Kidney (tissue), 14 donors: ENCODE results near the gene RNASE4. TPM values are rescaled to one million over a fixed set of nuclear protein-coding genes. Genes with fewer than 3 reads are reported as not detected.

ENCODE experiments used
- DNase-seq, 5 donors: peaks; one replicate each; pipeline ENCODE4 v3.0.0-alpha.2; 2013 to 2020
- FAIRE-seq: peaks from 2 replicates; lab custom pipeline; 2012; peaks lifted over from hg19 to GRCh38; lab: Jason Lieb, UNC
- H3K27ac ChIP-seq, 2 donors: one replicate each; pipeline ENCODE4 v1.7.0; 2013; ENCODE audit warnings: low read depth in 2 of 2, low read length in 2 of 2, inconsistent platforms in 1 of 2
- H3K27me3 ChIP-seq: one replicate; pipeline ENCODE4 v1.7.1; 2013; ENCODE audit warnings: low read length, inconsistent platforms; ENCODE audit not compliant: control insufficient read depth, insufficient read depth
- H3K36me3 ChIP-seq, 3 donors: one replicate each; pipeline versions ENCODE4 v1.7.0 to v1.7.1; 2013; ENCODE audit warnings: low read length in 3 of 3, control low read depth in 1 of 3, inconsistent platforms in 1 of 3; ENCODE audit not compliant: insufficient read depth in 3 of 3, control insufficient read depth in 2 of 3
- H3K4me1 ChIP-seq, 3 donors: one replicate each; pipeline versions ENCODE4 v1.7.0 to v1.7.1; 2013; ENCODE audit warnings: low read length in 3 of 3, inconsistent platforms in 1 of 3, low read depth in 1 of 3; ENCODE audit not compliant: control insufficient read depth in 2 of 3, insufficient read depth in 2 of 3
- H3K4me3 ChIP-seq, 3 donors: one replicate each; pipeline versions ENCODE4 v1.7.0 to v1.8.1; 2013; ENCODE audit warnings: low read length in 3 of 3, control low read depth in 1 of 3, inconsistent platforms in 1 of 3
- H3K9ac ChIP-seq, 3 donors: one replicate each; pipeline versions ENCODE4 v1.7.0 to v1.7.1; 2013; ENCODE audit warnings: low read length in 3 of 3, control low read depth in 1 of 3, inconsistent platforms in 1 of 3
- H3K9me3 ChIP-seq, 3 donors: one replicate each; pipeline versions ENCODE4 v1.7.0 to v1.7.1; 2013; ENCODE audit warnings: low read length in 3 of 3, control low read depth in 1 of 3, inconsistent platforms in 1 of 3; ENCODE audit not compliant: control insufficient read depth in 2 of 3, insufficient read depth in 1 of 3
- CTCF ChIP-seq: IDR thresholded peaks from 3 replicates; pipeline ENCODE4 v1.5.1; 2012; ENCODE audit warnings: mild to moderate bottlenecking, moderate library complexity, borderline replicate concordance; ENCODE audit not compliant: insufficient read depth; ENCODE audit errors: extremely low read depth
- intact Hi-C: fragments of 100-400 bp; cut with DNase I; formaldehyde crosslinking; loops from one replicate; pipeline ENCODE4 v1.11.1; 2022
- polyA plus RNA-seq: library from polyadenylated mRNA; stranded (reverse); fragments of 350-450 nt; fragmentation: Illumina TruSeq; extraction: RNeasy Lipid Tissue Mini Kit (QIAGEN cat#74804); gene quantifications from one replicate; pipeline ENCODE4 v1.2.3, GENCODE V29; 2014; ENCODE audit warnings: low read depth, low replicate concordance; ENCODE audit not compliant: insufficient read depth
- total RNA-seq: library from RNA; stranded (reverse); fragmentation: NEBNext Ultra II Directional; extraction: Animal tissue kit (Norgen Biotek cat#: 25700); gene quantifications from one replicate; pipeline ENCODE4 v1.2.1, GENCODE V29; 2021
- donor health status: control.
- donor health status: control.
- donor health status: control.
- donor health status: control.
- donor health status: control.
- donor health status: DM: yes; HTN: yes; CAD: no.
- donor health status: Normal renal cell carcinoma (clear cell type).

RNASE4 gene
- total and polyA plus RNA-seq, 2 donors from 2014 or later = 22.8 to 40.4 TPM

- no peak overlapping the region for H3K9ac ChIP-seq
- H3K4me3 ChIP-seq = no peak overlapping the region
- no peaks in the 10 kb centered on the region for H3K36me3 ChIP-seq
- intact Hi-C loops = no loop called here
- no peaks in the 10 kb centered on the region for H3K27me3 ChIP-seq
- FAIRE-seq (no peak), DNase-seq (no peak)
- H3K4me1 ChIP-seq = no peaks in the 10 kb centered on the region
- no peak overlapping the region for H3K27ac ChIP-seq
- no peak for TF ChIP-seq CTCF
- no peaks in the 10 kb centered on the region for H3K9me3 ChIP-seq
Measured at GRCh38 chr14:20671597-20672283, 12.6 kb upstream of the RNASE4 start.

GRCh38 chr14:20675669-20676068, 8.7 kb upstream of the RNASE4 start:
- no peaks in the 10 kb centered on the region for H3K36me3 ChIP-seq
- H3K9me3 ChIP-seq = no peaks in the 10 kb centered on the region
- FAIRE-seq = no peak
- DNase-seq = no peak
- peaks cover 0 to 3% (median 2%) of the 10 kb centered on the region in 3 donors for H3K4me1 ChIP-seq
- no peak for TF ChIP-seq CTCF
- H3K4me3 ChIP-seq = no peak overlapping the region
- intact Hi-C loops = no loop called here
- H3K27me3 ChIP-seq = no peaks in the 10 kb centered on the region
- H3K9ac ChIP-seq = no peak overlapping the region
- H3K27ac ChIP-seq = no peak overlapping the region

GRCh38 chr14:20676072-20676471, 8.3 kb upstream of the RNASE4 start:
- FAIRE-seq = no peak
- no peaks in the 10 kb centered on the region for H3K27me3 ChIP-seq
- intact Hi-C loops = no loop called here
- H3K36me3 ChIP-seq = no peaks in the 10 kb centered on the region
- peaks cover 0 to 7% (median 6%) of the 10 kb centered on the region in 3 donors for H3K4me1 ChIP-seq
- peak in 1 of 5 donors; percentile 15 for DNase-seq
- H3K27ac ChIP-seq = no peak overlapping the region
- no peak overlapping the region for H3K9ac ChIP-seq
- H3K9me3 ChIP-seq = no peaks in the 10 kb centered on the region
- no peak for TF ChIP-seq CTCF
- H3K4me3 ChIP-seq = no peak overlapping the region
